HUES64 (cell line): ENCODE data around the gene TSPAN4.

Experiments used
- H3K27ac ChIP-seq: 2 replicates; pipeline ENCODE4 v1.7.0; 2013; ENCODE audit warnings: low read depth, low read length, inconsistent platforms
- H3K27me3 ChIP-seq: 2 replicates; pipeline ENCODE4 v1.6.1; 2013; ENCODE audit warnings: mild to moderate bottlenecking, low read length; ENCODE audit not compliant: insufficient read depth
- H3K36me3 ChIP-seq: 2 replicates; pipeline ENCODE4 v1.6.1; 2013; ENCODE audit warnings: mild to moderate bottlenecking, low read length; ENCODE audit not compliant: insufficient read depth
- H3K4me1 ChIP-seq: 2 replicates; pipeline ENCODE4 v1.6.1; 2013; ENCODE audit warnings: mild to moderate bottlenecking, low read length, moderate library complexity; ENCODE audit not compliant: insufficient read depth
- H3K4me3 ChIP-seq: 2 replicates; pipeline ENCODE4 v1.5.1; 2013; ENCODE audit warnings: mild to moderate bottlenecking, low read length, moderate library complexity
- H3K9ac ChIP-seq: 2 replicates; pipeline ENCODE4 v1.6.1; 2013; ENCODE audit warnings: mild to moderate bottlenecking, low read depth, low read length
- H3K9me3 ChIP-seq: 2 replicates; pipeline ENCODE4 v1.6.1; 2013; ENCODE audit warnings: low read depth, low read length; ENCODE audit not compliant: insufficient read depth
- WGBS: fragments of 150-250, 120-280 bp; methylation state at CpG from one replicate; pipeline ENCODE4 v1.1.7; 2013; ENCODE audit warnings: missing lambda C conversion rate; 5-methylcytosine and 5-hydroxymethylcytosine counted together

TSPAN4 gene

DNA sequence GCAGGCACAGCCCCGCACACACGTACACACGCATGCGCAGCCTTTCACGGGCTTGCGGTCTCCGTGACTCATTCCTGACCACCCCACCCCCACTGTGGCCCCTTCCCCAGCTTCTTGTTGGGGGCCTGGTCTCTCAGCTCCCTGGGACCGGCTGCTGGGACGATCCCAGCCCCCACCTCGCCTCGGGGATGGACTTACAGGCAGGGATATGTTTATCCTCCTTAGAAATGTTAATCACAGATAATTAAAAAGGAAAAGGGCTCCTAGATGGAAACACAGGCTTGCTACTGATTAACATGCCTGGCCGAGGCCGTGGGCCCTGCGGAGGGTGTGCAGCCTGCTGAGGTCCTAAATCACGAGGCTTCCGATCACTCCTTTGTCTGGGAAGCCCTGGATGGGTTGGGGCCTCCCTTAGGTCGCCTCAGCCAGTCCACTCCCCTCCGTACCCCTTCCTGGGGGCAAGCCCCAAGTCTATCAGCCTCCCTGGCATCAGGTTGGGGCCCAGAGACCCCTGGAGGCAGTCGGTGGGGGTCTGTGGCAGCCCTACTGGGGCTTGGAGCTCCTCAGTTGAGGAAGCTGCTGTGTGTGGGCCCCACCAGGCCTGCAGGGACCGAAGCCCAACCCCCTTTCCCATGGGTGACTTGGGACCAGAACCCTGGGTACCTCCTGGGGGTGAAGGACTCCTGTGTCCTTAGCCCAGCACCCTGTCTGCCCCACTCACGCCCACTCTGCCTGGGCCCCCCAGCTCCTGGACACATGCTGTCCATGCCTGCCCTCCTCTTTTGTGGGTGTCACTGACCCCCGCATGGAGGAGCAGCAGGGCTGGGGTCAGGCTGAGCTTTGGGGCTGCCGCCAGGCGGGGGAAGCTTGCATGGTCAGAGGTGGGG, 20.6 kb downstream of the TSPAN4 start:
- Histone ChIP-seq H3K9me3 (no peaks in the 10 kb centered on the region), H3K27ac (peak overlapping the region; percentile 86), H3K9ac (peak overlapping the region; percentile 59), H3K4me3 (no peak overlapping the region; the same call in 1 of the 2 replicates), H3K27me3 (no peaks in the 10 kb centered on the region), H3K36me3 (peaks cover 6% of the 10 kb centered on the region; the same call in 1 of the 2 replicates), H3K4me1 (peaks cover 19% of the 10 kb centered on the region)
- WGBS = 27% methylated on average over 24 of the region's 24 CpGs

GRCh38 chr11:863910-864827, 21.5 kb downstream of the TSPAN4 start:
- H3K4me1 ChIP-seq = peaks cover 19% of the 10 kb centered on the region
- H3K27me3 ChIP-seq = no peaks in the 10 kb centered on the region
- H3K4me3 ChIP-seq = no peak overlapping the region
- H3K9me3 ChIP-seq = no peaks in the 10 kb centered on the region
- 95% methylated on average over 31 of the region's 31 CpGs for WGBS
- H3K27ac ChIP-seq = no peak overlapping the region
- H3K36me3 ChIP-seq = peaks cover 13% of the 10 kb centered on the region; the same call in 1 of the 2 replicates
- H3K9ac ChIP-seq = peak overlapping the region; percentile 59; the same call in 1 of the 2 replicates

DNA sequence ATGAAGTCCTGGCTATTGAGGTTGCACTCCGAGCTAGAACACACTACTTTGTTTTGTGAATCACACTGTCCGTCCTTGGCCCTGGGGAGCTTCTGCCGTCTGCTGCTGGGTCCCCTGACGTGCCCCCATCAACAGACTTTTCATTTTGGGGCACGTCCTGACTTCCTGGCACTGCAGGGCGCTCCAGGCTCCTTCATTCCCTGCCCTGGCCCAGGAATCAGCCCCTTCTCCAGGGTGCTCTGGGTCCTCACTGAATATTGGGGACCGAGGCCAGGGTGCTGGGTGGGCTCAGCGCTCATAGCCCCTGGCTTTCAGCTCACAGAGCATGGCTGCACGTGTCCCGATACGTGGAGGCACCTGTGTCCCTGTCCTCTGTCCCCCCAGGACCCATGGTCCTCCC, 22.2 kb downstream of the TSPAN4 start:
- WGBS = 88% methylated on average over 10 of the region's 11 CpGs

GRCh38 chr11:865462-866430, 23.1 kb downstream of the TSPAN4 start:
- no peaks in the 10 kb centered on the region for H3K27me3 ChIP-seq
- H3K36me3 ChIP-seq = peaks cover 14% of the 10 kb centered on the region; the same call in 1 of the 2 replicates
- H3K9me3 ChIP-seq = no peaks in the 10 kb centered on the region
- WGBS = 92% methylated on average over 41 of the region's 41 CpGs
- H3K9ac ChIP-seq = no peak overlapping the region
- peaks cover 19% of the 10 kb centered on the region for H3K4me1 ChIP-seq
- no peak overlapping the region for H3K27ac ChIP-seq
- no peak overlapping the region for H3K4me3 ChIP-seq

More for the DNA sequence above, 22.2 kb downstream of the TSPAN4 start:
- Histone ChIP-seq H3K27ac (no peak overlapping the region), H3K27me3 (no peaks in the 10 kb centered on the region), H3K9me3 (no peaks in the 10 kb centered on the region), H3K4me1 (peaks cover 19% of the 10 kb centered on the region), H3K9ac (no peak overlapping the region), H3K4me3 (no peak overlapping the region), H3K36me3 (peaks cover 14% of the 10 kb centered on the region; the same call in 1 of the 2 replicates)

GRCh38 chr11:866481-866880, 23.8 kb downstream of the TSPAN4 start:
- Histone ChIP-seq H3K9ac (no peak overlapping the region), H3K36me3 (peaks cover 14% of the 10 kb centered on the region; the same call in 1 of the 2 replicates), H3K27ac (no peak overlapping the region), H3K4me3 (no peak overlapping the region), H3K27me3 (no peaks in the 10 kb centered on the region), H3K9me3 (no peaks in the 10 kb centered on the region), H3K4me1 (peaks cover 19% of the 10 kb centered on the region)
- 93% methylated on average over 14 of the region's 14 CpGs for WGBS

DNA sequence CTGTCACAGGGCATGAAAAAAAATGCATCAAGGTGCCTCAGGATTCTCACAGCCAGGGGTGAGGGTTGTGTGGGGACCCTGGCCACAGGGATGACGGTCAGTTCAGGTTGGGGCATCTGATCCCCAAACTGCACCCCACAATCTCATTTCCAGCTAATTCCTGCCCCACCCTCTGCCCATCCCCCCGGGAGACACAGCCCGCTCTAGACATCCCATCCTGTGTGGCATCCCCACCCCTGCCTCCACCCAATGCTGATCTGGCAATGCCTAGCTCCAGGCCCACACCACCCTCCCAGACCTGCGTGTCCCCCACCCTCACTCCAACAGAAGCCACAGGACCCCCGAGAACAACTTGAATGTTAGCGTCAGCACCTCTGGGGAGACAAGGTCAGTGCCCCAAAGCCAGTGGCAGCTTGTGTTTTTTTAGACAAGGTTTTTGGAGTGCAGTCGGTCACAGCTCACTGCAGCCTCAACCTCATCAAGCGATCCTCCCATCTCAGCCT, 25.3 kb downstream of the TSPAN4 start:
- H3K27ac ChIP-seq = no peak overlapping the region
- no peak overlapping the region for H3K4me3 ChIP-seq
- no peaks in the 10 kb centered on the region for H3K27me3 ChIP-seq
- no peak overlapping the region for H3K9ac ChIP-seq
- peaks cover 14% of the 10 kb centered on the region; the same call in 1 of the 2 replicates for H3K36me3 ChIP-seq
- H3K9me3 ChIP-seq = no peaks in the 10 kb centered on the region
- H3K4me1 ChIP-seq = peaks cover 11% of the 10 kb centered on the region
- WGBS = 95% methylated on average over 8 of the region's 8 CpGs

DNA sequence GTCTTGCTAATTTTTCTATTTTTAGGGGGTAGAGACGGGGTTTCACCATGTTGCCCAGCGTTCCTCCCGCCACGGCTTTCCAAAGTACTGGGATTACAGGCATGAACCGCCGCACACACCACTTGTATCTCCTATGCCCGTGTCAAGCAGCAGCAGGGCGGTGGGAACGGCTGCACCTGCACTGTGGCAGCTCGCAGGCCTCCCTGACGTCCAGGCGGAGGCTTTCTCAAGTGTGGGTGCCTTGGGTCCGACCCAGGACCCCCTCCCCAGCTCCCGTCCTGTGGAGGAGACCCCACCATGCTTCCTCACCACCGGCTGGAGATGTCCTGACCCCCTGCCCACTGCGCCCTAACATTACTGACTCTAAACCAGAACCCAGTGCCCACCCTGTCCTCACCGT, 25.7 kb downstream of the TSPAN4 start:
- WGBS = 95% methylated on average over 17 of the region's 17 CpGs
- Histone ChIP-seq H3K4me1 (peaks cover 6% of the 10 kb centered on the region), H3K9me3 (no peaks in the 10 kb centered on the region), H3K27ac (no peak overlapping the region), H3K36me3 (peaks cover 14% of the 10 kb centered on the region; the same call in 1 of the 2 replicates), H3K27me3 (no peaks in the 10 kb centered on the region), H3K4me3 (no peak overlapping the region), H3K9ac (no peak overlapping the region)

DNA sequence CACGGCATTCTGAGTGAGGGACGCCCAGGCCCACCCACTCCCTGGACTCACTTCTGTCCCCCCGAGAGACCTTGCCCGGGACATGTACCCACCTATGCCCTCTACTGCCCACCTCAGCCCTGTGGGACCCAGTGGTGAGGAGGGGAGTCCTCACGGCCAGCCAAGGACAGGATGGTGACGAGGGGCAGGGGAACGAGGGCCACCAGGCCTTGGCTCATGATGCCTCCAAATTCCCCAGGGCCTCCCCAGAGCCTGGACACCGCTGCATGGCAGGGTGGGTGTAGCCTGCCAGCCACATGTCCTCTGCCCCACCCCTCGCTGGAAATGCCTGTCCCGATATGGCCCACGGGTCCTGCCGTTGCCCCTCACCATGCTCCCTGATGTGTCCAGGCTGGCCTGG, 26.1 kb downstream of the TSPAN4 start:
- Histone ChIP-seq H3K27me3 (no peaks in the 10 kb centered on the region), H3K4me3 (no peak overlapping the region), H3K4me1 (peaks cover 2% of the 10 kb centered on the region; the same call in 1 of the 2 replicates), H3K9ac (no peak overlapping the region), H3K27ac (no peak overlapping the region), H3K9me3 (no peaks in the 10 kb centered on the region), H3K36me3 (peaks cover 16% of the 10 kb centered on the region; the same call in 1 of the 2 replicates)
- WGBS = 92% methylated on average over 12 of the region's 12 CpGs

DNA sequence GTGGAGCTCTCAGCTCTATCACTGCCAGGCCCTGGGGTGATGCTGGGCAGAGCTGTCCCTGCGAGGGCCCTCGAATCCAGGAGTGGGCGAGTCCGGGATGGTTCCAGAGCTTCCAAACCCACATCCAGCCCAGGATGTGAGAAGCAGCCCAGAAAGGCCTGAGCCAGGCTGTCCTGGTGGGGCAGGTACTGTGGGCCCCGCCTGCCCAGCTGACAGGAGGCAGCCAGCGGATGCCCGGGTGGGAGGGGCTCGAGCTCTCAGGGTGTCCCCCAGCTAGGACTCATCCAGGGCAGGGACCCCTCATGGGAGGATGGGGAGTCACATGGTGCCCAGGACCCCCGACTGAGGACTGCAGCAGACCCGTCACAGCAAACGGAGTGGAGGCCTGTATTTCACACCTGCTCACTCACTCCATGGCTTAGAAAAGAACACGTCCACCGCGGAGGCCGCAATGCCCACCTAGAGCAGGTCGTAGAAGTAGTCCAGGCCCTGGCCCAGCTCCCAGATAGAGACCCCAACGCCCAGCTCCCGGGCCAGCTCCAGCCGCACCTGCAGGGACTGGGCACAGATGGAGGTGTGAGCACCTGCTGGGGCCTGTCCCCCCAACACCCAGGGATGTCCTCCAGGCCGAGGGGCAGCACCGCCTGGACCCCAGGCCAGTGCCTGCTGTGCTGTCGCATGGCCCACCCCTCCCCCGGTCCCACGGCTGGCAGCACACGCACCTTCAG, 26.9 kb downstream of the TSPAN4 start:
- H3K27ac ChIP-seq = no peak overlapping the region
- no peak overlapping the region for H3K4me3 ChIP-seq
- H3K36me3 ChIP-seq = peaks cover 20% of the 10 kb centered on the region
- WGBS = 76% methylated on average over 25 of the region's 25 CpGs
- no peak overlapping the region for H3K9ac ChIP-seq
- no peaks in the 10 kb centered on the region for H3K4me1 ChIP-seq
- no peaks in the 10 kb centered on the region for H3K27me3 ChIP-seq
- H3K9me3 ChIP-seq = no peaks in the 10 kb centered on the region

GRCh38 chr11:870127-870413, 27.4 kb downstream of the TSPAN4 start:
- H3K9ac ChIP-seq = no peak overlapping the region
- no peaks in the 10 kb centered on the region for H3K4me1 ChIP-seq
- 33% methylated on average over 8 of the region's 8 CpGs for WGBS
- H3K4me3 ChIP-seq = no peak overlapping the region
- H3K27ac ChIP-seq = 0 out of 2 replicates have a peak overlapping the region, but pooled peaks have one; percentile 30
- H3K9me3 ChIP-seq = no peaks in the 10 kb centered on the region
- peaks cover 25% of the 10 kb centered on the region for H3K36me3 ChIP-seq
- no peaks in the 10 kb centered on the region for H3K27me3 ChIP-seq
